ENCODE measurements around the gene APH1A. TPM values are rescaled to one million over a fixed set of nuclear protein-coding genes. Genes with fewer than 3 reads are reported as not detected.
A peak's percentile ranks its signal among the peaks of the same experiment; 100 is the strongest.
"Not testable (repeated sequence)": the region's sequence is repeated elsewhere in the genome, so short reads cannot be mapped to it uniquely, and the experiment has no call there.

Gene APH1A
- total RNA-seq, 1 donor from 2014 or later = 161 TPM

GRCh38 chr1:150234309-150234565 lies 34.6 kb downstream of the APH1A start:
- Histone ChIP-seq H3K4me3 (ENCODE audit: low read depth, low read length) (peak overlapping the region; percentile 85), H3K36me3 (ENCODE audit: control insufficient read depth, insufficient read depth, low read length) (no peaks in the 10 kb centered on the region), H3K27me3 (ENCODE audit: control insufficient read depth, insufficient read depth, low read length) (no peaks in the 10 kb centered on the region)
- no peak for TF ChIP-seq CTCF (IDR thresholded peaks at IDR 0.05; ENCODE audit: insufficient read depth, low read length, poor library complexity, severe bottlenecking)
- DNase-seq (ENCODE audit: low read depth) = no peak

GRCh38 chr1:150233359-150234308 lies 35.2 kb downstream of the APH1A start:
- Histone ChIP-seq H3K36me3 (ENCODE audit: control insufficient read depth, insufficient read depth, low read length) (no peaks in the 10 kb centered on the region), H3K4me3 (ENCODE audit: low read depth, low read length) (peak overlapping the region; percentile 85), H3K27me3 (ENCODE audit: control insufficient read depth, insufficient read depth, low read length) (no peaks in the 10 kb centered on the region)
- no peak for TF ChIP-seq CTCF (IDR thresholded peaks at IDR 0.05; ENCODE audit: insufficient read depth, low read length, poor library complexity, severe bottlenecking)
- no peak for DNase-seq (ENCODE audit: low read depth)

GRCh38 chr1:150232921-150233320 lies 35.9 kb downstream of the APH1A start:
- not testable (repeated sequence) for DNase-seq (ENCODE audit: low read depth); H3K36me3 ChIP-seq (ENCODE audit: control insufficient read depth, insufficient read depth, low read length); H3K4me3 ChIP-seq (ENCODE audit: low read depth, low read length); H3K27me3 ChIP-seq (ENCODE audit: control insufficient read depth, insufficient read depth, low read length)

- not testable (repeated sequence) for H3K27me3 ChIP-seq (ENCODE audit: control insufficient read depth, insufficient read depth, low read length); H3K36me3 ChIP-seq (ENCODE audit: control insufficient read depth, insufficient read depth, low read length); DNase-seq (ENCODE audit: low read depth); H3K4me3 ChIP-seq (ENCODE audit: low read depth, low read length)
Measured at GRCh38 chr1:150228246-150228645, 40.6 kb downstream of the APH1A start.

- Histone ChIP-seq H3K4me3 (ENCODE audit: low read depth, low read length) (no peak overlapping the region), H3K36me3 (ENCODE audit: control insufficient read depth, insufficient read depth, low read length) (peaks cover 1% of the 10 kb centered on the region), H3K27me3 (ENCODE audit: control insufficient read depth, insufficient read depth, low read length) (no peaks in the 10 kb centered on the region)
- no peak for TF ChIP-seq CTCF (IDR thresholded peaks at IDR 0.05; ENCODE audit: insufficient read depth, low read length, poor library complexity, severe bottlenecking)
- no peak for DNase-seq (ENCODE audit: low read depth)
Measured at GRCh38 chr1:150227228-150227627, 41.6 kb downstream of the APH1A start.

- Histone ChIP-seq H3K36me3 (ENCODE audit: control insufficient read depth, insufficient read depth, low read length) (peaks cover 1% of the 10 kb centered on the region), H3K27me3 (ENCODE audit: control insufficient read depth, insufficient read depth, low read length) (no peaks in the 10 kb centered on the region), H3K4me3 (ENCODE audit: low read depth, low read length) (no peak overlapping the region)
- no peak for DNase-seq (ENCODE audit: low read depth)
- no peak for TF ChIP-seq CTCF (IDR thresholded peaks at IDR 0.05; ENCODE audit: insufficient read depth, low read length, poor library complexity, severe bottlenecking)
Measured at GRCh38 chr1:150226486-150226885, 42.3 kb downstream of the APH1A start.

- no peak for DNase-seq (ENCODE audit: low read depth)
- TF ChIP-seq CTCF (IDR thresholded peaks at IDR 0.05; ENCODE audit: insufficient read depth, low read length, poor library complexity, severe bottlenecking) = no peak
- Histone ChIP-seq H3K36me3 (ENCODE audit: control insufficient read depth, insufficient read depth, low read length) (peaks cover 1% of the 10 kb centered on the region), H3K4me3 (ENCODE audit: low read depth, low read length) (no peak overlapping the region), H3K27me3 (ENCODE audit: control insufficient read depth, insufficient read depth, low read length) (no peaks in the 10 kb centered on the region)
Measured at GRCh38 chr1:150225546-150225945, 43.3 kb downstream of the APH1A start.

All from kidney epithelial cell (primary cell).